Stimulated activated memory B cell treated with anti-CD40 and anti-IgM and Interleukin-4, amounts not matched to agents 10 μg/mL and 1 μg/mL and 100 μg/mL, for 72 hours (primary cell): Measurements from ENCODE around the gene MGAT5B.
"Not testable (repeated sequence)": the region's sequence is repeated elsewhere in the genome, so short reads cannot be mapped to it uniquely, and the experiment has no call there.

Experiments used
- ATAC-seq: fragments of 150-1000 bp; cut with Tn5 transposase; 2 replicates; pipeline ENCODE4 v1.10.0; 2021
- H3K27ac Mint-ChIP-seq: one replicate; pipeline ENCODE4 v1.8.0; 2022; ENCODE audit warnings: mild to moderate bottlenecking, mixed read lengths
- H3K27me3 Mint-ChIP-seq: one replicate; pipeline ENCODE4 v1.8.0; 2022; ENCODE audit warnings: mixed read lengths
- H3K36me3 Mint-ChIP-seq: one replicate; pipeline ENCODE4 v1.8.0; 2022; ENCODE audit warnings: mixed read lengths
- H3K4me1 Mint-ChIP-seq: one replicate; pipeline ENCODE4 v1.8.0; 2022; ENCODE audit warnings: mixed read lengths
- H3K4me3 Mint-ChIP-seq: one replicate; pipeline ENCODE4 v1.8.0; 2022; ENCODE audit warnings: mild to moderate bottlenecking, moderate library complexity, mixed read lengths
- H3K9me3 Mint-ChIP-seq: one replicate; pipeline ENCODE4 v1.8.0; 2022; ENCODE audit warnings: mixed read lengths

MGAT5B gene

GRCh38 chr17:76843068-76843467 is 25.1 kb upstream of the MGAT5B start:
- not testable (repeated sequence) for H3K27ac Mint-ChIP-seq, H3K9me3 Mint-ChIP-seq, H3K36me3 Mint-ChIP-seq, ATAC-seq, H3K4me3 Mint-ChIP-seq
- H3K27me3 Mint-ChIP-seq, result peaks cover 85% of the 10 kb centered on the region
- H3K4me1 Mint-ChIP-seq, result peaks cover 35% of the 10 kb centered on the region

- peaks cover 34% of the 10 kb centered on the region for H3K4me1 Mint-ChIP-seq
- H3K27ac Mint-ChIP-seq, result no peak overlapping the region
- no peak for ATAC-seq
- no peak overlapping the region for H3K4me3 Mint-ChIP-seq
- peaks cover 86% of the 10 kb centered on the region for H3K27me3 Mint-ChIP-seq
- H3K9me3 Mint-ChIP-seq, result no peaks in the 10 kb centered on the region
- H3K36me3 Mint-ChIP-seq, result no peaks in the 10 kb centered on the region
Observed at GRCh38 chr17:76843703-76844484, 24.3 kb upstream of the MGAT5B start.

GRCh38 chr17:76844485-76844829 is 23.7 kb upstream of the MGAT5B start:
- Mint-ChIP-seq H3K9me3 (no peaks in the 10 kb centered on the region), H3K36me3 (no peaks in the 10 kb centered on the region), H3K27me3 (peaks cover 85% of the 10 kb centered on the region), H3K4me1 (peaks cover 28% of the 10 kb centered on the region), H3K4me3 (no peak overlapping the region), H3K27ac (no peak overlapping the region)
- ATAC-seq, result no peak

GRCh38 chr17:76844846-76845245 is 23.4 kb upstream of the MGAT5B start:
- ATAC-seq, result no peak
- H3K4me1 Mint-ChIP-seq, result peaks cover 25% of the 10 kb centered on the region
- no peaks in the 10 kb centered on the region for H3K9me3 Mint-ChIP-seq
- no peak overlapping the region for H3K4me3 Mint-ChIP-seq
- H3K36me3 Mint-ChIP-seq, result no peaks in the 10 kb centered on the region
- H3K27ac Mint-ChIP-seq, result no peak overlapping the region
- peaks cover 86% of the 10 kb centered on the region for H3K27me3 Mint-ChIP-seq

- Mint-ChIP-seq H3K4me1 (peaks cover 17% of the 10 kb centered on the region), H3K36me3 (no peaks in the 10 kb centered on the region), H3K27ac (no peak overlapping the region), H3K27me3 (peaks cover 86% of the 10 kb centered on the region), H3K4me3 (no peak overlapping the region), H3K9me3 (no peaks in the 10 kb centered on the region)
- ATAC-seq, result no peak
Observed at GRCh38 chr17:76845541-76846017, 22.6 kb upstream of the MGAT5B start.

GRCh38 chr17:76847031-76847430 is 21.2 kb upstream of the MGAT5B start:
- H3K27me3 Mint-ChIP-seq, result peaks cover 86% of the 10 kb centered on the region
- ATAC-seq, result no peak
- no peaks in the 10 kb centered on the region for H3K36me3 Mint-ChIP-seq
- H3K27ac Mint-ChIP-seq, result no peak overlapping the region
- peaks cover 6% of the 10 kb centered on the region for H3K4me1 Mint-ChIP-seq
- H3K9me3 Mint-ChIP-seq, result no peaks in the 10 kb centered on the region
- H3K4me3 Mint-ChIP-seq, result no peak overlapping the region

- Mint-ChIP-seq H3K4me1 (peaks cover 6% of the 10 kb centered on the region), H3K27me3 (peaks cover 83% of the 10 kb centered on the region), H3K36me3 (no peaks in the 10 kb centered on the region), H3K27ac (no peak overlapping the region), H3K9me3 (no peaks in the 10 kb centered on the region), H3K4me3 (no peak overlapping the region)
- ATAC-seq, result no peak
Observed at GRCh38 chr17:76848670-76849069, 19.5 kb upstream of the MGAT5B start.

GRCh38 chr17:76849160-76849559 is 19.0 kb upstream of the MGAT5B start:
- not testable (repeated sequence) for H3K4me3 Mint-ChIP-seq, H3K27ac Mint-ChIP-seq
- peaks cover 83% of the 10 kb centered on the region for H3K27me3 Mint-ChIP-seq

GRCh38 chr17:76852843-76853242 is 15.4 kb upstream of the MGAT5B start:
- H3K4me1 Mint-ChIP-seq, result no peaks in the 10 kb centered on the region
- H3K4me3 Mint-ChIP-seq, result no peak overlapping the region
- H3K27ac Mint-ChIP-seq, result no peak overlapping the region
- ATAC-seq, result no peak
- H3K9me3 Mint-ChIP-seq, result no peaks in the 10 kb centered on the region
- H3K36me3 Mint-ChIP-seq, result no peaks in the 10 kb centered on the region
- H3K27me3 Mint-ChIP-seq, result peaks cover 83% of the 10 kb centered on the region

More at GRCh38 chr17:76849160-76849559, 19.0 kb upstream of the MGAT5B start:
- not testable (repeated sequence) for ATAC-seq, H3K36me3 Mint-ChIP-seq, H3K4me1 Mint-ChIP-seq, H3K9me3 Mint-ChIP-seq

GRCh38 chr17:76855105-76855504 is 13.1 kb upstream of the MGAT5B start:
- H3K27me3 Mint-ChIP-seq, result peaks cover 83% of the 10 kb centered on the region
- H3K4me1 Mint-ChIP-seq, result no peaks in the 10 kb centered on the region

GRCh38 chr17:76862079-76862478 is 6.1 kb upstream of the MGAT5B start:
- ATAC-seq, result no peak
- peaks cover 2% of the 10 kb centered on the region for H3K9me3 Mint-ChIP-seq
- H3K27ac Mint-ChIP-seq, result no peak overlapping the region
- no peaks in the 10 kb centered on the region for H3K4me1 Mint-ChIP-seq
- no peaks in the 10 kb centered on the region for H3K36me3 Mint-ChIP-seq
- H3K4me3 Mint-ChIP-seq, result no peak overlapping the region
- peaks cover 67% of the 10 kb centered on the region for H3K27me3 Mint-ChIP-seq

More at GRCh38 chr17:76855105-76855504, 13.1 kb upstream of the MGAT5B start:
- no peak for ATAC-seq
- Mint-ChIP-seq H3K4me3 (no peak overlapping the region), H3K27ac (no peak overlapping the region), H3K36me3 (no peaks in the 10 kb centered on the region), H3K9me3 (peaks cover 2% of the 10 kb centered on the region)

GRCh38 chr17:76862494-76862893 is 5.7 kb upstream of the MGAT5B start:
- H3K27ac Mint-ChIP-seq, result no peak overlapping the region
- no peak overlapping the region for H3K4me3 Mint-ChIP-seq
- H3K9me3 Mint-ChIP-seq, result peaks cover 2% of the 10 kb centered on the region
- peaks cover 69% of the 10 kb centered on the region for H3K27me3 Mint-ChIP-seq
- no peak for ATAC-seq
- H3K4me1 Mint-ChIP-seq, result peaks cover under 1% of the 10 kb centered on the region
- no peaks in the 10 kb centered on the region for H3K36me3 Mint-ChIP-seq

- Mint-ChIP-seq H3K9me3 (no peaks in the 10 kb centered on the region), H3K27me3 (peaks cover 65% of the 10 kb centered on the region), H3K27ac (no peak overlapping the region), H3K36me3 (no peaks in the 10 kb centered on the region), H3K4me1 (peaks cover 6% of the 10 kb centered on the region), H3K4me3 (no peak overlapping the region)
- ATAC-seq, result no peak
Observed at GRCh38 chr17:76864024-76864423, 4.2 kb upstream of the MGAT5B start.

- peaks cover 64% of the 10 kb centered on the region for H3K27me3 Mint-ChIP-seq
- no peaks in the 10 kb centered on the region for H3K9me3 Mint-ChIP-seq
Observed at GRCh38 chr17:76865174-76865573, 3.0 kb upstream of the MGAT5B start.

GRCh38 chr17:76866203-76866602 is 2.0 kb upstream of the MGAT5B start:
- H3K9me3 Mint-ChIP-seq, result no peaks in the 10 kb centered on the region
- no peak for ATAC-seq
- no peak overlapping the region for H3K4me3 Mint-ChIP-seq
- peaks cover 65% of the 10 kb centered on the region for H3K27me3 Mint-ChIP-seq
- peaks cover 6% of the 10 kb centered on the region for H3K4me1 Mint-ChIP-seq
- H3K36me3 Mint-ChIP-seq, result no peaks in the 10 kb centered on the region
- no peak overlapping the region for H3K27ac Mint-ChIP-seq

More at GRCh38 chr17:76865174-76865573, 3.0 kb upstream of the MGAT5B start:
- no peaks in the 10 kb centered on the region for H3K36me3 Mint-ChIP-seq
- H3K4me1 Mint-ChIP-seq, result peaks cover 6% of the 10 kb centered on the region
- ATAC-seq, result no peak
- no peak overlapping the region for H3K4me3 Mint-ChIP-seq
- H3K27ac Mint-ChIP-seq, result no peak overlapping the region
